Measurements from ENCODE around the gene CCDC157. TPM values are rescaled to one million over a fixed set of nuclear protein-coding genes. Genes with fewer than 3 reads are reported as not detected.

Gene CCDC157
- total and polyA plus RNA-seq, 10 of the 15 experiments (the other 5 are each of a cell fraction or from before 2014, with no cell fraction given), result 0.10 to 2.8 (median 1.2) TPM

- DNase-seq (ENCODE audit: low read depth, low spot score) (no peak), FAIRE-seq (no peak), ATAC-seq (no peak)
- Histone ChIP-seq H3K27me3 (replicated peaks in 1 of 2; ENCODE audit: control insufficient read depth in 2 of 2, insufficient read depth in 2 of 2, low read length in 1 of 2) (no peaks in the 10 kb centered on the region), H3K4me3 (no peak overlapping the region), H3K4me1 (ENCODE audit: control insufficient read depth, insufficient read depth, low read length) (peaks cover 23% of the 10 kb centered on the region), H3K36me3 (ENCODE audit: control insufficient read depth in 2 of 2, insufficient read depth in 2 of 2, low read length in 1 of 2) (peaks cover 0 to 6% of the 10 kb centered on the region in 2 experiments; a peak in 1 of 4 replicates), H3K79me2 (ENCODE audit: control insufficient read depth, insufficient read depth, low read length) (peaks cover 49% of the 10 kb centered on the region), H3K9ac (ENCODE audit: control insufficient read depth, insufficient read depth, low read length) (no peak overlapping the region), H3K9me3 (replicated peaks; ENCODE audit: control insufficient read depth, insufficient read depth, low read length) (no peaks in the 10 kb centered on the region), H3K27ac (ENCODE audit: control insufficient read depth, insufficient read depth) (no peak overlapping the region), H4K20me1 (ENCODE audit: control insufficient read depth, insufficient read depth) (0 out of 2 replicates have a peak, but pooled peaks cover 4% of the 10 kb centered on the region), H3K4me2 (ENCODE audit: control insufficient read depth, insufficient read depth) (no peak overlapping the region), H2AFZ (ENCODE audit: control insufficient read depth, low read depth, low read length) (no peak overlapping the region)
- CTCF ChIA-PET, result no interaction called here
- SMC1A ChIA-PET (ENCODE audit: uncharacterized antibody, unreplicated experiment), result interaction anchor here (1.2 kb wide), 1 partner anchor 10 kb away, joined by 4 read pairs; no protein-coding TSS in a partner anchor
- POLR2A ChIA-PET, result interaction anchor here (0.6 to 1.0 kb wide), 2 partner anchors 8 to 512 kb away, joined by 4 to 6 read pairs; partner anchors contain the start of gene TBC1D10A
- no TSS peak for BruUV-seq (replicated peaks)
- in situ Hi-C loops (cut with MboI) (no loop called here), intact Hi-C loops (cut with micrococcal nuclease; ENCODE audit: unreplicated experiment) (no loop called here)
- 94% methylated on average over 7 of the region's 7 CpGs for WGBS (ENCODE audit: insufficient coverage, insufficient replicate concordance, low lambda C conversion rate, missing lambda C conversion rate)
- TF ChIP-seq, protein P1, sequence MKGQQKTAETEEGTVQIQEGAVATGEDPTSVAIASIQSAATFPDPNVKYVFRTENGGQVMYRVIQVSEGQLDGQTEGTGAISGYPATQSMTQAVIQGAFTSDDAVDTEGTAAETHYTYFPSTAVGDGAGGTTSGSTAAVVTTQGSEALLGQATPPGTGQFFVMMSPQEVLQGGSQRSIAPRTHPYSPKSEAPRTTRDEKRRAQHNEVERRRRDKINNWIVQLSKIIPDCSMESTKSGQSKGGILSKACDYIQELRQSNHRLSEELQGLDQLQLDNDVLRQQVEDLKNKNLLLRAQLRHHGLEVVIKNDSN (IDR thresholded peaks at IDR 0.05; ENCODE audit: borderline replicate concordance, extremely low read length, insufficient read depth, low read depth, low read length), result no peak
- TF ChIP-seq POLR2A (IDR thresholded peaks at IDR 0.05; ENCODE audit: low read depth, low read length), result no peak
- TF ChIP-seq SKIL (IDR thresholded peaks at IDR 0.05; ENCODE audit: low read depth, poor library complexity, severe bottlenecking), result no peak
- no peak for TF ChIP-seq YY1 (IDR thresholded peaks at IDR 0.05; ENCODE audit: low read depth, low read length)
- no peak for TF ChIP-seq TCF12 (IDR thresholded peaks at IDR 0.05; ENCODE audit: low read depth, low read length)
- TF ChIP-seq BRCA1 (IDR thresholded peaks at IDR 0.05; ENCODE audit: low read depth, low read length), result no peak
- no peak for TF ChIP-seq MYC (IDR thresholded peaks at IDR 0.05; ENCODE audit: insufficient read depth, insufficient read length, insufficient replicate concordance, low read length, severe bottlenecking)
- TF ChIP-seq CBX5 (IDR thresholded peaks at IDR 0.05; ENCODE audit: low read depth), result no peak
- TF ChIP-seq TARDBP (IDR thresholded peaks at IDR 0.05; ENCODE audit: borderline replicate concordance), result no peak
- no peak for TF ChIP-seq ZSCAN29 (IDR thresholded peaks at IDR 0.05)
- no peak for TF ChIP-seq TBL1XR1 (IDR thresholded peaks at IDR 0.05; ENCODE audit: low read depth, low read length)
- no peak for TF ChIP-seq RFX5 (IDR thresholded peaks at IDR 0.05; ENCODE audit: low read depth, low read length)
- TF ChIP-seq BCL11A (IDR thresholded peaks at IDR 0.05; ENCODE audit: low read depth, low read length), result no peak
- no peak for TF ChIP-seq KAT2A (conservative IDR thresholded peaks at IDR 0.05; ENCODE audit: control insufficient read depth, low read depth, low read length)
- TF ChIP-seq USF2 (IDR thresholded peaks at IDR 0.05; ENCODE audit: borderline replicate concordance, low read depth, low read length), result no peak
- TF ChIP-seq NFXL1 (IDR thresholded peaks at IDR 0.05; ENCODE audit: borderline replicate concordance), result no peak
- TF ChIP-seq NR2C2 (IDR thresholded peaks at IDR 0.05; ENCODE audit: borderline replicate concordance, control insufficient read depth, insufficient read length, low read depth), result no peak
- RAD21 ChIA-PET (ENCODE audit: unreplicated experiment), result interaction anchor here (1.4 to 2.0 kb wide), 2 partner anchors 31 to 37 kb away, joined by 3 to 8 read pairs; no protein-coding TSS in a partner anchor
Observed at GRCh38 chr22:30318799-30319419, 37.9 kb upstream of the CCDC157 start.
